Activated CD4-positive, alpha-beta T cell treated with anti-CD3 and anti-CD28 coated beads, Interleukin-2, amount 50 U/mL, for 4 hours (primary cell): ENCODE measurements around the gene NPDC1.
A peak's percentile ranks its signal among the peaks of the same experiment; 100 is the strongest.

Experiments
- DNase-seq, 2 experiments: peaks; one replicate each; pipeline ENCODE4 v3.0.0-alpha.2; 2020

Gene NPDC1

GRCh38 chr9:137055385-137056364, 9.7 kb upstream of the NPDC1 start:
- no peak for DNase-seq

GRCh38 chr9:137054932-137055384, 9.0 kb upstream of the NPDC1 start:
- DNase-seq: no peak

- no peak for DNase-seq
These were observed 8.3 kb upstream of the NPDC1 start, which contains the start of gene ENTPD2 for GRCh38 chr9:137053944-137054931. Gene ENTPD2 (minus strand): TSS chr9:137054061. CDS start chr9:137053997, 64 bp downstream.

GRCh38 chr9:137052998-137053943, 7.3 kb upstream of the NPDC1 start:
- no peak for DNase-seq

GRCh38 chr9:137052293-137052692, 6.3 kb upstream of the NPDC1 start:
- DNase-seq: no peak

- DNase-seq: no peak
These were observed 5.3 kb upstream of the NPDC1 start for GRCh38 chr9:137051145-137051724.

- DNase-seq: no peak
These were observed 4.6 kb upstream of the NPDC1 start for GRCh38 chr9:137050570-137050969.

- DNase-seq: peak; percentile 41 to 47
These were observed 3.8 kb upstream of the NPDC1 start for GRCh38 chr9:137049544-137050449.

- DNase-seq: no peak
These were observed 2.9 kb upstream of the NPDC1 start for GRCh38 chr9:137048655-137049543.

GRCh38 chr9:137045294-137046087, 486 bp downstream of the NPDC1 start:
- no peak for DNase-seq

- DNase-seq: no peak
These were observed 1.3 kb downstream of the NPDC1 start for GRCh38 chr9:137044502-137045177.

GRCh38 chr9:137044037-137044436, 1.9 kb downstream of the NPDC1 start:
- no peak for DNase-seq

GRCh38 chr9:137042751-137043727, 2.9 kb downstream of the NPDC1 start:
- no peak for DNase-seq

GRCh38 chr9:137041124-137041523, 4.9 kb downstream of the NPDC1 start:
- no peak for DNase-seq

GRCh38 chr9:137040568-137040967, 5.4 kb downstream of the NPDC1 start:
- no peak for DNase-seq

GRCh38 chr9:137039611-137040366, 6.2 kb downstream of the NPDC1 start:
- no peak for DNase-seq
